GM18867 (cell line): ENCODE results near the gene AGBL4.
"Not testable (repeated sequence)": the region's sequence is repeated elsewhere in the genome, so short reads cannot be mapped to it uniquely, and the experiment has no call there.

ENCODE experiments used
- ATAC-seq: cut with Tn5 transposase; IDR thresholded peaks from one replicate; pipeline ENCODE4 v1.9.1; 2021; ENCODE audit warnings: mild to moderate bottlenecking, moderate library complexity; ENCODE audit not compliant: unreplicated experiment

AGBL4 gene

GRCh38 chr1:48523558-48523957, 1500.2 kb downstream of the AGBL4 start:
- ATAC-seq = no peak

- ATAC-seq = not testable (repeated sequence)
These were observed 1503.9 kb downstream of the AGBL4 start for GRCh38 chr1:48519896-48520295.

GRCh38 chr1:48506870-48507269, 1516.9 kb downstream of the AGBL4 start:
- no peak for ATAC-seq

- no peak for ATAC-seq
These were observed 1523.0 kb downstream of the AGBL4 start for GRCh38 chr1:48500541-48501450.

- ATAC-seq = no peak
These were observed 1524.5 kb downstream of the AGBL4 start for GRCh38 chr1:48499211-48499735.

GRCh38 chr1:48498096-48498791, 1525.5 kb downstream of the AGBL4 start:
- ATAC-seq = peak; percentile 93

- no peak for ATAC-seq
These were observed 1527.8 kb downstream of the AGBL4 start for GRCh38 chr1:48495911-48496310.

- ATAC-seq = no peak
These were observed 1528.6 kb downstream of the AGBL4 start for GRCh38 chr1:48495166-48495565.

- ATAC-seq = no peak
These were observed 1529.6 kb downstream of the AGBL4 start for GRCh38 chr1:48493970-48494769.

GRCh38 chr1:48493041-48493440, 1530.7 kb downstream of the AGBL4 start:
- ATAC-seq = no peak

GRCh38 chr1:48492392-48492791, 1531.4 kb downstream of the AGBL4 start:
- no peak for ATAC-seq

GRCh38 chr1:48488721-48489120, 1535.0 kb downstream of the AGBL4 start:
- no peak for ATAC-seq
